Measurements from ENCODE around the gene SULT2B1. TPM values are rescaled to one million over a fixed set of nuclear protein-coding genes. Genes with fewer than 3 reads are reported as not detected.
"Not testable (repeated sequence)": the region's sequence is repeated elsewhere in the genome, so short reads cannot be mapped to it uniquely, and the experiment has no call there.

SULT2B1 gene
- total RNA-seq, 1 experiment from 2014 or later, result not detected

DNA sequence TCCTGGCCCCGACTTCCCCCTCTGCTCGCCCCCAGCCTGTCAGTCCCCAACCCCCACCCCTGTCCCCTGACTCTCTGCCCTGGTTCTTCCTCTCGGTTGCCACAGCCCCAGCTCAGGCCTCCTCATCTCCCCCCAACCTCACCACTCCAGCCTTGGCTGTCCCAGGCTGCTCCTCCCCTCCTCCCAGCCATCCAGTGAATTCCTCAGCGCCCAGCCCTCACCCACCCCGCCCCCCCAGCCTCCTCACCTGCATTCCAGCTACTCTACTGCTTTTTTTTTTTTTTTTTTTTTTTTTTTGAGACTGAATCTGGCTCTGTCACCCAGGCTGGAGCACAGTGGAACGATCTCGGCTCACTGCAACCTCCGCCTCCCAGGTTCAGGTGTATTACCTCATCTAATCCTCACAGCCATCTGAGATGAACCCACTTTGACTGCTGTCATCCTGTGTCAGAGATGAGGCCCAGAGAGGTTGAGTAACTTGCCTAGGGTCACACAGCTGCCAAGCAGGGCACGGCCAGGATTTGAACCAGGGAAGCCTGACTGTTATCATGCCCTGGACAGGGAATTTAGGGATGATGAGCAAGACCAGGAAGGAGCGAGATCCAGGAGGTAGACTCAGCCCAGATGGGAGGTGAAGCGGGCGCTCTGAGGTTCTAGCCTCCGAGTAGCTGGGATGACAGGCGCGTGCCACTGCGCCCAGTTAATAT lies 2.6 kb downstream of the SULT2B1 start:
- in situ Hi-C loops (cut with HindIII; ENCODE audit: low sequenced_read_pairs), result no loop called here
- DNase-seq (ENCODE audit: low spot score), result no peak

DNA sequence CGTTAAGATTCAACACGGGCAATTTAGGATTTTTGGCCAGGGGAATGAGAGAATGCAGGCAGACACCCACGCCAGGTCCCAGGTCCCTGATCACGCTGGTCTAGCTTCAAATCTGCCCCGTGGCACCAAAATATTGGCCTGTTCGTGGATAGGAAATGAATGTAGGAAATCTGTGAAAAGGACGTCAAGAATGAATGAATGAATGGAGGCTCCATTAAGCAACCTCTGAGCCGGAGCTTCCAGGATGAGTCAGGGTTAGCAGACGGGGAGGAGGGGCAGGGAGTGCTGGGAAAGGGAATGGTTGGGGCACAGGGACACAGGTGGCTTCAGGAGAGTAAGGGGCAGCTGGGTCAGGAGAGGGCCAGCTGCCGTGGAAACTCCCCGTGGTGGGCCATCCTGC lies 4.2 kb downstream of the SULT2B1 start:
- no peak for DNase-seq (ENCODE audit: low spot score)
- in situ Hi-C loops (cut with HindIII; ENCODE audit: low sequenced_read_pairs), result no loop called here

DNA sequence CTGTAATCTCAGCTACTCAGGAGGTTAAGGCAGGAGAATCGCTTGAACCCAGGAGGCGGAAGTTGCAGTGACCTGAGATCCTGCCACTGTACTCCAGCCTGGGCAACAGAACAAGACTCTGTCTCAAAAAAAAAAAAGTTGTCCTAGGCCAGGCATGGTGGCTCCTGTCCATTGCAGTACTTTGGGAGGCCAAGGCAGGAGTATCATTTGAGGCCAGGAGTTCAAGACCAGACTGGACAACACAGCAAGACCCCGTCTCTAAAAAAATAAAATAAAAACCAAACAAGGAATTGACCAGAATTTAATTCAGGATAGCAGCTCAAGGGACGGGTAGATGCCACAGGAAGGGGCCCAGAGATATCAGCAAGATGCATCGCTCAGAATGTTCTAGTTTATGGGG lies 4.9 kb downstream of the SULT2B1 start:
- DNase-seq (ENCODE audit: low spot score), result no peak
- in situ Hi-C loops (cut with HindIII; ENCODE audit: low sequenced_read_pairs), result no loop called here

DNA sequence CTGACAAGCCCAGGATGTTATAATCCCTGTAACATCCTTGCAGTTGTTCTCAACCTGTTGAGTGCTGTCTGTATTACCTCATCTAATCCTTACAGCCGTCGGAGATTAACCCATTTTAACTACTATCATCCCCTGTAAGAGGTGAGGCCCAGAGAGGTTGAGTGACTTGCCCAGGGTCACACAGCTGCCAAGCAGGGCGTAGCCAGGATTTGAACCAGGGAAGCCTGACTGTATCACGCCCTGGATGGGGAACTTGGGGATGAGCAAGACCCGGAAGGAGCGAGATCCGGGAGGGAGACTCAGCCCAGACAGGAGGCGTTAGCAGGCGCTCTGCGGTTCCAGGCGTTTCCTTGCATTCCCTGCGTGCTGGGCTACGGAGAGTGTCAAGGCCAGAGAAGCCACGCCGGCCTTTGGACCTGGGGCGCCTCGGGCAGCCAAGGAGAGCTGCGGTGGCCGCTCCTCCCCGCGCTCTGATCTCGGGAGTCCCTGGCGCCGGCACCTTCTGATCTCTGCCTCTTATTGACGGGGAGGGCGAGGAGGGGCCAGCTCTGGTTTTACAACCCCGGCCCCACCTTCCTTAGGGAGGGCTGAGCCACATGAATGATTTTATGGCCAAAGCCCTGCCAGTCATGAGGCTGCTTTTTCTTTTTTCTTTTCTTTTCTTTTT lies 6.2 kb downstream of the SULT2B1 start:
- no peak for DNase-seq (ENCODE audit: low spot score)
- in situ Hi-C loops (cut with HindIII; ENCODE audit: low sequenced_read_pairs), result no loop called here

DNA sequence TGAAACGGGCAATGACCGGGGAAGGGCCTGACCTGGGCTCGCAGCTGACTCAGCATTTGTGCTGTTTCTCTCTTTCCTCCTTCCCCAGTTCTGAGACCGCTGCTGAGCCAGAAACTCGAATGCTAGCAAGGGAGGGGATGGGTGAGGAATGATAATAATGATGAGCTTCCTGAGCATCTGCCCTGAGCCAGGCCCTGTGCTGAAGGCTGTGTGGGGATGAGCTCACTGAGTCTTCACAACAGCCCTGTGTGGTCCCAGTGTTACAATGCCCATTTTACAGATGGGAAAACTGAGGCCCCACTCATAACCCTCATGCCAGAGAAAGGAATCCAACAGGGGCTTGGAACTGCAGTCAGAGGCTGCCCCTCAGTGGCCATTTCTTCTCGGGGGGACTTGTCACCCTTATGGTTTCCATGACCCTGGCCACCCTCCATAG lies 8.1 kb downstream of the SULT2B1 start:
- DNase-seq (ENCODE audit: low spot score), result no peak
- in situ Hi-C loops (cut with HindIII; ENCODE audit: low sequenced_read_pairs), result no loop called here

DNA sequence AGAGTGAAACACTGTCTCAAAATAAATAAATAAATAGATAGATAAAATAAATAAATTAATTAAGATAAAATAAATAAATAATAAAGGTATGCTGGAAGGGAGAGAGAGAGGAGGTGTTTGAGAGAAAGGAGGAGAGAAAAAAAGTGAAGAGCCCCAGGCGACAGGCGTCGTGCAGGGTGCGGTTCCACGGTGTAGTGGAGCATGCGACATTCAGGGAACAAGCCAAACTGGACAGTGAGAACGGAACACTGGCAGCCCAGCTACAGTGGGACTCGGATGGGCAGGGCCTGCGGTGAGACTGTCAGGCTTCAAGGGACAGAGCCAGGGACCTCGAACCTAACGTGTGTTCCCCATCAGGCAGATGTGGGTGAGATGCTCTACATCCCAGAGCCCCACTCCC lies 9.4 kb downstream of the SULT2B1 start:
- DNase-seq (ENCODE audit: low spot score), result no peak
- in situ Hi-C loops (cut with HindIII; ENCODE audit: low sequenced_read_pairs), result no loop called here

DNA sequence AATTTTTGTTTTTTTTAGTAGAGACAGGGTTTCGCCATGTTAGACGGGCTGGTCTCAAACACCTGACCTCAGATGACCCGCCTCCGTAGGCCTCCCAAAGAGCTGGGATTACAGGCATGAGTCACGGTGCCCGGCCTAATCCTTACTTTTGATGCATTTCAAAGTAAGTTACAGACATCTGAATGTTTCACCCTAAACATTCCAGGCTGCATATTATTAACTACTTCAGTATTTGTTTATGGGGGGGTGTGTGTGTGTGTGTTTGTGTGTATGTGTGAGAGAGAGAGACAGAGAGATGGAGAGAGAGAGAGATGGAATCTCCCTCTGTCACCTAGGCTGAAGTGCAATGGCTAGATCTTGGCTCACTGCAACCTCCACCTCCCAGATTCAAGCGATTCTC lies 13.1 kb downstream of the SULT2B1 start:
- in situ Hi-C loops (cut with HindIII; ENCODE audit: low sequenced_read_pairs), result no loop called here
- DNase-seq (ENCODE audit: low spot score), result no peak

DNA sequence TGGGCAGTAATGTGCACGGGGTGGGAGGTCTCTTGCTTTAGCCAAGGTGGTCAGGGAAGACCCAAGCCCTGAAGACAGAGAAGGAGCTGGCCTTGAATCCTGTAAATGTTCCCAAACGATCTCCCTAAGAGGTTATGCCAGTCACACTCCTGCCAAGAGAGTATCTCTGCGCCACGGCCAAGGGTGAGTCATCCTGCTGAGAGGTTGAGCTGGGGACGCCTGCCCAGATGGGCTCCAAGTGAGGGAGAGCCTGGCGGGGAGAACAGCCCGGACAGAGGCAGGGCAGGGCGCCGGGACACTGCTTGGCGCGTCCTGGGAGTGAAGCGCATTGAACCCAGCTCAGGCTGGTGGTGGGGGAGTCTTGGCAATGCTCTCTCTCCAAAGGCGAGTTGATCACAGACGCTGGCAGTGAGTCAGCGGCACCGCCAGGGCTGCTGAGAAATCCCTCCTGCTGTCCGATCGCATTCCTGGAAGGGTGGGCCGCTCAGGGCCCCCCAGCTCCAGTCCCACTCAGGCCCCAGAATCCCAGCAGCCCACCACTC lies 16.4 kb downstream of the SULT2B1 start:
- DNase-seq (ENCODE audit: low spot score), result peak; percentile 71
- in situ Hi-C loops (cut with HindIII; ENCODE audit: low sequenced_read_pairs), result no loop called here

DNA sequence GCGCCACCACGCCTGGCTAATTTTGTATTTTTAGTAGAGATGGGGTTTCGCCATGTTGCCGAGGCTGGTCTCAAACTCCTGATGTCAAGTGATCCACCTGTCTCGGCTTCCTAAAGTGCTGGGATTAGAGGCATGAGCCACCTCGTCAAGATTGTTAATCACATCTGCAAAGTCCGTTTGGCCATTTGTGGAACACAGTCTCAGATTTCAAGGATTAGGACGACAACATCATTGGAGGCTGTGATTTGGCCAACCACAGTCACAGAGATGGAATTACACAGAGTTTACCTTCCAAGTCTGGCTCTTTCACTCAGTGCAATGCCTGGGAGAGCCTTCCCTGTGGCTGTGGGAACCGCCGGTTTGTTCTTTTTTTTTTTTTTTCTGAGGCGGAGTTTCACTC lies 17.8 kb downstream of the SULT2B1 start:
- peak; percentile 45 for DNase-seq (ENCODE audit: low spot score)
- in situ Hi-C loops (cut with HindIII; ENCODE audit: low sequenced_read_pairs), result no loop called here

DNA sequence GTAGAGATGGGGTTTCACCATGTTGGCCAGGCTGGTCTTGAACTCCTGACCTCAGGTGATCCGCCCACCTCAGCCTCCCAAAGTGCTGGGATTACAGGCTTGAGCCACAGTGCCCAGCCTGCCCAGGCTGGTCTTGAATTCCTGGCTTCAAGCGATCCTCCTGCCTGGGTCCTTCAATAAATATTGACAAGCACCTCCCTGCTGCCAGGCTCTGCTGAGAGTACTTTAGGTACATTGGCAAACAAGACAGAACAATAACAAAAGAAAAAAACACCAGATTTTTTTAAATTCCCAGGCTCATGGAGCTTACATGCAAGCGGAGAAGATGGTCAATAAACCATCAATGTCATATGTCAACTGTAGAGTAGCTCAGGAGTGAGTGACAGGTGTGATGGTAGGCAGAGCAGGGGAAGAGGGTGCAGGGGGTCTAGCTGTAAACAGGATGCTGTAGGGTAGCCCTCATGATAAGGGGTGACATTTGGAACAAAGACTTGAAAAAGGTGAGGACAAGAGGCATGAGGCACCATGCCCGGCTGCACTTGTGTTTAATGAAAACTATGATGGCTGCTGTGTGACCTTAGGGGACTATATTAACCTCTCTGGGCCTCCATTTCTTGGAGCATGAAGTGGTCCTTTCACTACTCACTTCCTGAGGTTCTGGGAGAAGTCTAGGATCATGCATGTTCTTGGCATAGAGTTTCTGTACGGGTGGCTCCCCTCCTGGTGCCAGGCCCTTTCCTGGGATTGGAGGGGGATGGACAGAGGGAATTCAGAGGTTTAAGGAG lies 19.6 kb downstream of the SULT2B1 start:
- DNase-seq (ENCODE audit: low spot score), result no peak
- in situ Hi-C loops (cut with HindIII; ENCODE audit: low sequenced_read_pairs), result no loop called here

DNA sequence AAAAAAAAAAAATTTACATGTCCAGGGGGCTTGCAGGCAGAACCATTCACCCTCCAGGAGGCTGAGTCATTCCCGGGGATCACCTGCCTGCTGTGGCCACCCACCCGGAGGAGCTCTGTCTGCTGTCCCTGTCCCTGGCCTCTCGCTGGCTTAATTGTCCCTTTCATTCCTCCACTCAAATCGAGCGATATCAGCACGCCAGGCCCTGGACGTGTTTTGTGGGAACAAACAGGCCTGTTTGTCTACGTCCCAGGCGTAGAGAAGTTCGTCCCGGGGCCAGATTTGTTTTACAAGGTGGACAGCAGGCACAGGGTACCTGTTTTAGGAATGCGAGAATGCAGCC lies 21.2 kb downstream of the SULT2B1 start:
- in situ Hi-C loops (cut with HindIII; ENCODE audit: low sequenced_read_pairs), result no loop called here
- DNase-seq (ENCODE audit: low spot score), result no peak

DNA sequence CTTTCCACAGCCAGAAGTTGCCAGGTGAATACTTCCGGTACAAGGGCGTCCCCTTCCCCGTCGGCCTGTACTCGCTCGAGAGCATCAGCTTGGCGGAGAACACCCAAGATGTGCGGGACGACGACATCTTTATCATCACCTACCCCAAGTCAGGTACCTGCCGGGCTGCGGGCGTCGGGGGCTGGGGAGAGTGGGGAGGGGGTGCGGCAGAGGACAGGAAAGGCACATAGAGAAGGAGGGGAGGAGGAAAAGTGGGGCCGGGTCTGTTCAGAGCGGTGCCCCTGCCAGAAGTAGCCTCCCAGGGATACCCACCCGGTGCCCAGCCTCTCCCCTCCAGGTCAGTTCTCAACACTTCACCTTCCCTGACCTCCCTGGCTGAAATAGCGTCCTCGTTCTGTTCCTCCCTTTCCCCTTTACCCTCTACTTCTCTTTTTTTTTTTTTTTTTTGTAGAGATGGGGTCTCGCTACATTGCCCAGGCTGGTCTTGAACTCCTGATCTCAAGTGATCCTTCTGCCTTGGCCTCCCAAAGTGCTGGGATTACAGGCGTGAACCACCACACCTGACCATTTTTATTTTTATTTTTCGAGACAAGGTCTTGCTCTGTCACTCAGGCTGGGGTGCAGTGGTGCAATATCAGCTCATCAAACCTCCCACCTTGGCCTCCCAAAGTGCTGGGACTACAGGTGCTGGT lies 24.1 kb downstream of the SULT2B1 start:
- DNase-seq (ENCODE audit: low spot score), result no peak
- in situ Hi-C loops (cut with HindIII; ENCODE audit: low sequenced_read_pairs), result no loop called here

DNA sequence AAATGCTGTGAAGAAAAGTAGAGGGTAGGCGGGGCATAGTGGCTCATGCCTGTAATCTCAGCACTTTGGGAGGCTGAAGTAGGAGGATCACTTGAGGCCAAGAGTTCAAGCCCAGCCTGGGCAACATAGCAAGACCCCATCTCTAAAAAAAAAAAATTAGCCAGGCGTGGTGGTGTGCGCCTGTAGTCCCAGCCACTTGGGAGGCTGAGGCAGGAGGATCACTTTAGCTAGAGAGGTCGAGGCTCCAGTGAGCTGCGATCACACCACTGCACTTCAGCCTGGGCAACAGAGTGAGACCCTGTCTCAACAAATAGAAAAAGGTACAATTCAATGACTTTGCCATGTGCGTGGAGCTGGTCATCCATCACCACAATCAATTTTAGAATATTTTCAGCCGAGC lies 25.9 kb downstream of the SULT2B1 start:
- DNase-seq (ENCODE audit: low spot score); in situ Hi-C loops (cut with HindIII; ENCODE audit: low sequenced_read_pairs): not testable (repeated sequence)

DNA sequence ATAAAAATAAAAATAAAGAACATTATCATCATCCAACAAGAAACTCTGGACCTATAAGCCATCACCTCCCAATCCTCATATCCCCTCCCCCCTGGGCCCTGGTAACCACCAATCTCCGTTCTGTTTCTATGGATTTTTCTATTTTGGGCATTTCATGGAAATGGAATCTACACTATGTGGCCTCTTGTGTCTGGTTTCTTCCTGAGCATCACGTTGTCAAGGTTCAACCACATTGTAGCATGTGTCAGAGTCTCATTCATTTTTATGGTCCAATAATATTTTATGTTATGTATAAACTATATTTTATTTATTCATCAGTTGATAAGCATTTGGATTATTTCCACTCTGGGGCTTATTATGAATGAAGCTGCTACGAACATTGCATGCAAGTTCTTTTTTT lies 26.9 kb downstream of the SULT2B1 start:
- no peak for DNase-seq (ENCODE audit: low spot score)
- in situ Hi-C loops (cut with HindIII; ENCODE audit: low sequenced_read_pairs), result no loop called here

DNA sequence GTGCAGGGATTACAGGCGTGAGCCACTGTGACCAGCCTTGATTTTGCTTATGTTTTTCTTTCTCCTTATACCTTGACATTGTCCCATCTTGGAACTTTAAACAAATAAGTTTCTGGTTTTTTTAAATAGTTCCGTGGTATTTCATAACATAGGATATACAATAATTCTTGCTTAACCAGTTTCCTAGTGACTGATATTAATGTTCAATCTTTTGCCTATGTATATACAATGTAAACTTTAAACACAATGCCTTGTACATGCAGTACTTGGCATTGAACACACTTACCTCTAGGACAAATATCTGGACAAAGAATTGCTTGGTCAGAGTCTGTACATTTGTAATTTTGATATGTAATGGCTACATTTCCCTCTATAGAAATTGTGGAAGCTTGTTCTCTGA lies 30.2 kb downstream of the SULT2B1 start:
- DNase-seq (ENCODE audit: low spot score), result no peak
- in situ Hi-C loops (cut with HindIII; ENCODE audit: low sequenced_read_pairs), result no loop called here

DNA sequence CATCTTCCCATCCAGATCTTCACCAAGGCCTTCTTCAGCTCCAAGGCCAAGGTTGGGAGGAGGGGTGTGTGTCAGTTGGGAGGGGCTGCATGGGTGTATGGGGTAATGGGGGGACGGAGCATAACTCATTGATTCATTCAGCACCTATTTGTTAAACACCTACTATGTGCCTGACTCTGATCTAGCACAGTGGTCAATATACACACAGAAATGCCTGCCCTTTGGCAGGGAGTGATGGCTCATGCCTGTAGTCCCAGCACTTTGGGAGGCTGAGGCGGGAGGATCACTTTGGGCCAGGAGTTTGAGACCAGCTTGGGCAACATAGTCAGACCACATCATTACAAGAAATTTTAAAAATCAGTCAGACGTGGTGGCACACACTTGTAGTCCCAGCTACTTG lies 35.4 kb downstream of the SULT2B1 start:
- DNase-seq (ENCODE audit: low spot score), result no peak
- in situ Hi-C loops (cut with HindIII; ENCODE audit: low sequenced_read_pairs), result no loop called here

DNA sequence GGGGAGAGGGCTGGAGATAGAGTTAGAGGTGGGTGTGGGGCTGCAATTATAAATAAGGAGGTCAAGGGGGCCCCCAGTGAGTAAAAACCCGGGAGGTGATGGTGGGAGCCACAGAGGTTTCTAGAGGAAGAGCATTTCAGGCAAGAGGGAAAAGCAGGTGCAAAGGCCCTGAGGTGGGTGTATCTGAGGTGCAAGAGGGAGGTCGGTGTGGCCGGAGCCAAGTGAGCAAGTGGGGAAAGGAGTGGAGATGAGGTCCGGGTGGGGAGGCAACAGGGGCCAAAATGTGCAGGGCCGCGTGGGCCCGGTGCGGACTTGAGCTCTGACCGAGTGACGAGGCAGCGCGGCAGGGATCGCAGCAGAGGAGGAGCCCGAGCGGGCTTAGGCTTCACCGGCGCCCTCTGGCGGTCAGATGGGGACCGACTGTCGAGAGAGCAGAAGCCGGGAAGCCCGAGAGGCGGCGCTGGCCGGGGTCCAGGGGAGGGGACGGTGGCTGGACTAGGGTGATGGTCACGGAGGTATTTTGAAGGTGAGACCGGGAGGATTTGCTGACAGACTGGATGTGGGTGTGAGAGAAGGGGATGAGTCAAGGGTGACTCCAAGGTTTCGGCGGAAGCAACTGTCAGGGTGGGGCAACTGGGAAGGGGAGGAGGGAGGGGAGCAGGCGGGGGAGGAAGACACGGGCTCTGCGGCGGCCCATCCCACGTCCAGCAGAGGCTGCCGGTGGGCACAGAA lies 36.9 kb downstream of the SULT2B1 start:
- in situ Hi-C loops (cut with HindIII; ENCODE audit: low sequenced_read_pairs), result no loop called here
- peak; percentile 67 for DNase-seq (ENCODE audit: low spot score)

DNA sequence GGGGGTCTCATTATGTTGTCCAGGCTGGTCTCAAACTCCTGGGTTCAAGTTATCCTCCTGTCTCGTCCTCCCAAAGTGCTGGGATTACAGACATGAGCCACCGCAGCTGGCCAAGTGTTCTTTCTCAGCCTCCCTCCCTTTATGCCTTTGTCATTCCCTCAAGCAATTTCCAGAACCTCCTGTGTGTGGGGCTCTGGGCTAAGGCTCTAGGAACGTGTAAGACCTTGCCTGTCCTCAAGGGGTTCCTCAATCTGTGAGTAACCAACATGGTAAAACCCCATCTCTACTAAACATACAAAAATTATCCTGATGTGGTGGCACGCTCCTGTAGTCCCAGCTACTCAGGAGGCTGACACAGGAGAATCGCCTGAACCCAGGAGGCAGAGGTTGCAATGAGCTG lies 39.0 kb downstream of the SULT2B1 start:
- in situ Hi-C loops (cut with HindIII; ENCODE audit: low sequenced_read_pairs), result no loop called here
- DNase-seq (ENCODE audit: low spot score), result no peak

DNA sequence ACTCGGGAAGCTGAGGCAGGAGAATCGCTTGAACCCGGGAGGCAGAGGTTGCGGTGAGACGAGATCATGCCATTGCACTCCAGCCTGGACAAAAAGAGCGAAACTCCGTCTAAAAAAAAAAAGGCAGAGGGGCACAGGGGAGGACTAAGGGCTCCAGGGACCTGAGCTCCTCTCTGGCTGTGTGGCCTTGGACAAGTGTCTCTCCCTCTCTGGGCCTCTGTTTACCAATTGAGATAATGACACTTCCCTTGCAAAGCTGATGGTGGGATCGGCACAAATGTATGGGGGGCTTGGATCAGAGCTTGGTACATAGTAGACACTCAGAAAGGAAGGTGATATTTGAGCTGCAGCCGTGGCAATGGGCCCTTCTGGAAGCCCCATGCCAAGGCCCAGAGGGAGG lies 43.2 kb downstream of the SULT2B1 start:
- in situ Hi-C loops (cut with HindIII; ENCODE audit: low sequenced_read_pairs), result no loop called here
- DNase-seq (ENCODE audit: low spot score), result no peak

All from G401 (cell line).